T47D (cell line): ENCODE data around the gene CEBPG.

ENCODE experiments used
- DNase-seq, 2 experiments: peaks; one replicate each; pipeline versions ENCODE4 v3.0.0 to v3.0.0-alpha.2; 2011 to 2012; ENCODE audit warnings: low read depth in 1 of 2, low spot score in 1 of 2
- JUND ChIP-seq: IDR thresholded peaks from 2 replicates; pipeline ENCODE4 v1.6.1; 2012; ENCODE audit warnings: low read depth
- in situ Hi-C: cut with HindIII; loops from 2 replicates; pipeline ENCODE4 v1.10.0; 2016; ENCODE audit warnings: low sequenced_read_pairs, low pct_unique_long_range_greater_than_20kb

Gene CEBPG

GRCh38 chr19:33402421-33403220, 29.1 kb downstream of the CEBPG start:
- no peak for TF ChIP-seq JUND
- in situ Hi-C loops, result no loop called here
- peak in 1 of 2 experiments; percentile 10 for DNase-seq

GRCh38 chr19:33403221-33403972, 29.9 kb downstream of the CEBPG start:
- in situ Hi-C loops, result no loop called here
- DNase-seq, result no peak

GRCh38 chr19:33403973-33404304, 30.4 kb downstream of the CEBPG start:
- no peak for DNase-seq
- no peak for TF ChIP-seq JUND
- in situ Hi-C loops, result no loop called here

More at GRCh38 chr19:33403221-33403972, 29.9 kb downstream of the CEBPG start:
- no peak for TF ChIP-seq JUND

- in situ Hi-C loops, result no loop called here
- no peak for DNase-seq
- no peak for TF ChIP-seq JUND
These were observed 31.2 kb downstream of the CEBPG start for GRCh38 chr19:33404506-33405253.

GRCh38 chr19:33405254-33405552, 31.7 kb downstream of the CEBPG start:
- TF ChIP-seq JUND, result no peak
- no peak for DNase-seq
- in situ Hi-C loops, result no loop called here

- no peak for TF ChIP-seq JUND
- no peak for DNase-seq
- in situ Hi-C loops, result no loop called here
These were observed 32.3 kb downstream of the CEBPG start for GRCh38 chr19:33405553-33406461.

GRCh38 chr19:33406521-33407139, 33.1 kb downstream of the CEBPG start:
- DNase-seq, result peak; percentile 57 to 77
- TF ChIP-seq JUND, result no peak
- in situ Hi-C loops, result no loop called here

- in situ Hi-C loops, result no loop called here
- TF ChIP-seq JUND, result no peak
- DNase-seq, result no peak
These were observed 33.6 kb downstream of the CEBPG start for GRCh38 chr19:33407140-33407551.

- in situ Hi-C loops, result no loop called here
- no peak for TF ChIP-seq JUND
- DNase-seq, result no peak
These were observed 34.2 kb downstream of the CEBPG start for GRCh38 chr19:33407716-33408115.

GRCh38 chr19:33408116-33408515, 34.6 kb downstream of the CEBPG start:
- TF ChIP-seq JUND, result no peak
- in situ Hi-C loops, result no loop called here
- DNase-seq, result no peak

GRCh38 chr19:33408538-33409434, 35.3 kb downstream of the CEBPG start:
- in situ Hi-C loops, result no loop called here
- DNase-seq, result no peak
- TF ChIP-seq JUND, result no peak
